Neural crest cell (in vitro differentiated cells): ENCODE data around the gene SNRNP25. TPM values are rescaled to one million over a fixed set of nuclear protein-coding genes. Genes with fewer than 3 reads are reported as not detected.
A peak's percentile ranks its signal among the peaks of the same experiment; 100 is the strongest.
"Not testable (repeated sequence)": the region's sequence is repeated elsewhere in the genome, so short reads cannot be mapped to it uniquely, and the experiment has no call there.

Source experiments
- DNase-seq: peaks from one replicate; pipeline ENCODE4 v3.0.0; 2021; ENCODE audit warnings: low read depth, mixed read lengths, low spot score
- H3K27ac Mint-ChIP-seq: one replicate; pipeline ENCODE4 v1.8.0; 2021; ENCODE audit warnings: mild to moderate bottlenecking, mixed read lengths; ENCODE audit not compliant: unreplicated experiment
- H3K27me3 Mint-ChIP-seq: 2 replicates; pipeline ENCODE4 v1.8.0; 2021; ENCODE audit warnings: low read depth, mild to moderate bottlenecking, mixed read lengths
- H3K36me3 Mint-ChIP-seq: 2 replicates; pipeline ENCODE4 v1.8.0; 2021; ENCODE audit warnings: low read depth, mild to moderate bottlenecking, mixed read lengths
- H3K4me1 Mint-ChIP-seq: 2 replicates; pipeline ENCODE4 v1.8.0; 2021; ENCODE audit warnings: mixed read lengths
- H3K4me3 Mint-ChIP-seq: one replicate; pipeline ENCODE4 v1.8.0; 2021; ENCODE audit warnings: mild to moderate bottlenecking, mixed read lengths
- H3K9me3 Mint-ChIP-seq: 2 replicates; pipeline ENCODE4 v1.8.0; 2021; ENCODE audit warnings: mixed read lengths
- total RNA-seq: library from RNA; stranded (reverse); gene quantifications from 2 replicates; pipeline ENCODE4 v1.2.1, GENCODE V29; 2021
- TF ChIP-seq, protein P1 (sequence below): fragments of 200-600 bp; sonication (generic); conservative IDR thresholded peaks from 2 replicates; pipeline ENCODE4 v1.5.0; 2021; ENCODE audit warnings: antibody characterized with exemption, mild to moderate bottlenecking

Gene SNRNP25
- total RNA-seq, 1 donor from 2014 or later: 85.6 TPM

DNA sequence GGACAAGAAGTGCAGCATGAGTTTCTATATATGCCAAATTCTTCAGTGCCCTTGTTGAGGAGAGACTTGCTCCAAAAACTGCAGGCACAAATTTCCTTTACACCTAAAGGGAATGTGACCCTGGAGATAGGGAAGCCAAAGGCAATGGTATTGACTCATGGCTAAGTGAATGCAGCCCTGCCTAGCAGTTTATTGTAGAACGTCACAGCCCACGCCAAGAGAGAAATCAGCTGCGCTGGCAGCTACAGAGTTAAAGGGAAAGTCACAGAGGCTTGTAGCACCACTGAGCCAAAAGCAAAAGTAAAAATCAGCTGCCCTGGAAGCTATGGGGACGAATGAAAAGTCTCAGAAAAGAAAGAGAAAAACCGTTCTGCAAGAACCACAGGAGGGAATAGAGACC is 10.3 kb upstream of the SNRNP25 start:
- TF ChIP-seq, protein P1, sequence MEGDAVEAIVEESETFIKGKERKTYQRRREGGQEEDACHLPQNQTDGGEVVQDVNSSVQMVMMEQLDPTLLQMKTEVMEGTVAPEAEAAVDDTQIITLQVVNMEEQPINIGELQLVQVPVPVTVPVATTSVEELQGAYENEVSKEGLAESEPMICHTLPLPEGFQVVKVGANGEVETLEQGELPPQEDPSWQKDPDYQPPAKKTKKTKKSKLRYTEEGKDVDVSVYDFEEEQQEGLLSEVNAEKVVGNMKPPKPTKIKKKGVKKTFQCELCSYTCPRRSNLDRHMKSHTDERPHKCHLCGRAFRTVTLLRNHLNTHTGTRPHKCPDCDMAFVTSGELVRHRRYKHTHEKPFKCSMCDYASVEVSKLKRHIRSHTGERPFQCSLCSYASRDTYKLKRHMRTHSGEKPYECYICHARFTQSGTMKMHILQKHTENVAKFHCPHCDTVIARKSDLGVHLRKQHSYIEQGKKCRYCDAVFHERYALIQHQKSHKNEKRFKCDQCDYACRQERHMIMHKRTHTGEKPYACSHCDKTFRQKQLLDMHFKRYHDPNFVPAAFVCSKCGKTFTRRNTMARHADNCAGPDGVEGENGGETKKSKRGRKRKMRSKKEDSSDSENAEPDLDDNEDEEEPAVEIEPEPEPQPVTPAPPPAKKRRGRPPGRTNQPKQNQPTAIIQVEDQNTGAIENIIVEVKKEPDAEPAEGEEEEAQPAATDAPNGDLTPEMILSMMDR: no peak
- no peaks in the 10 kb centered on the region for H3K4me1 Mint-ChIP-seq
- H3K36me3 Mint-ChIP-seq: peaks cover 18% of the 10 kb centered on the region
- no peaks in the 10 kb centered on the region for H3K9me3 Mint-ChIP-seq
- no peak overlapping the region for H3K4me3 Mint-ChIP-seq
- H3K27me3 Mint-ChIP-seq: no peaks in the 10 kb centered on the region
- no peak for DNase-seq
- H3K27ac Mint-ChIP-seq: no peak overlapping the region

DNA sequence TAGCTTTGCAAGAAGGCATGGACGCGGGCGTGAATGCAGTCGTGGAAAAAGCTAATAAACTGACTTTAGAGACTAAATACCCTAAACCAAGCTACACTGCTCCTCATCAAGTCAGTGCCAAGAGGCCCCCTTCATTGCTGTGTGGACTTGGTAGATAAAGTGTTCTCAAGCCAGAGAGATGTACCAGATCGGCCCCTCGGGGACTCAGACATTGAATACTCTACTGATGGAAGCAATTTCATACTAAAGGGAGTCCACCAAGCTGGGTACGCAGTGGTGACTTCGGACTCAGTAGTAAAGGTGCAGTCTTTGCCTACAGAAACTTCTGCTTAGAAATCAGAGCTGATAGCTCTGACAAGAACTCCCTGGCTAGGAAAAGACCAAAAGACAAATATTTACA is 9.0 kb upstream of the SNRNP25 start:
- Mint-ChIP-seq H3K4me3 (no peak overlapping the region), H3K4me1 (no peaks in the 10 kb centered on the region), H3K27ac (no peak overlapping the region), H3K27me3 (no peaks in the 10 kb centered on the region), H3K9me3 (no peaks in the 10 kb centered on the region), H3K36me3 (peaks cover 18% of the 10 kb centered on the region)
- no peak for DNase-seq
- TF ChIP-seq, protein P1: no peak

DNA sequence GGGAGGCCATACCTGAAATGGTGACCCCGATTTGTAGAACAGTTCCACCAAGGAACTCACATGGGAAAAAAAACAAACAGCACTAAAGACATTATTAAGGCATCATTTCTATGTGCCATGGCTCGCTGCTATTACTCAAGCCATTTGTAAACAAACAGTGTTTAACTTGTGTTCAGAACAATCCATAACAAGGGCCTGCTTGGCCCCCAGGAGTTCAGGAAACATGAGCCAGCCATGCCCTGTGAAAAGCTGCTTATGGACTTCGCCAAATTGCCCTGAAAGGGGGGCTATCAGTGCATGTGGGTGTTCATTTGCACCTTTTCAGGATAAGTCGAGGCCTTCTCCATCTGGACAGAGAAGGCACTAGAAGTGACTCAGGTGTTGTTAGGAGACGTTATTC is 8.2 kb upstream of the SNRNP25 start:
- H3K9me3 Mint-ChIP-seq: no peaks in the 10 kb centered on the region
- no peaks in the 10 kb centered on the region for H3K4me1 Mint-ChIP-seq
- H3K27me3 Mint-ChIP-seq: no peaks in the 10 kb centered on the region
- no peak for DNase-seq
- H3K27ac Mint-ChIP-seq: no peak overlapping the region
- TF ChIP-seq, protein P1: no peak
- H3K36me3 Mint-ChIP-seq: peaks cover 21% of the 10 kb centered on the region
- H3K4me3 Mint-ChIP-seq: no peak overlapping the region

DNA sequence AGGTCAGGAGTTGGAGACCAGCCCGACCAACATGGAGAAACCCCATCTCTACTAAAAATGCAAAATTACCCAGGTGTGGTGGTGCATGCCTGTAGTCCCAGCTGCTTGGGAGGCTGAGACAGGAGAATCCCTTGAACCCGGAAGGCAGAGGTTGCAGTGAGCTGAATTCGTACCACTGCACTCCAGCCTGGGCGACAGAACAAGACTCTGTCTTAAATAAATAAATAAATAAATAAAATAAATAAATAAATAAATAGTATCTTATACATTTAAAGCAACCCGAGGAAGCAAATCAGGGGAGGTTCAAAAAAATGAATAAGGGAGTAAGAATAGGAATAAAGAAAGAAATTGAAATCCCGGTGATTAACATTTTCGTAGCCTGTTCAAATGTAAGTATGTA is 7.1 kb upstream of the SNRNP25 start:
- H3K27me3 Mint-ChIP-seq, H3K27ac Mint-ChIP-seq, H3K4me3 Mint-ChIP-seq, DNase-seq, H3K9me3 Mint-ChIP-seq: not testable (repeated sequence)
- Mint-ChIP-seq H3K36me3 (peaks cover 29% of the 10 kb centered on the region), H3K4me1 (peaks cover 10% of the 10 kb centered on the region)

DNA sequence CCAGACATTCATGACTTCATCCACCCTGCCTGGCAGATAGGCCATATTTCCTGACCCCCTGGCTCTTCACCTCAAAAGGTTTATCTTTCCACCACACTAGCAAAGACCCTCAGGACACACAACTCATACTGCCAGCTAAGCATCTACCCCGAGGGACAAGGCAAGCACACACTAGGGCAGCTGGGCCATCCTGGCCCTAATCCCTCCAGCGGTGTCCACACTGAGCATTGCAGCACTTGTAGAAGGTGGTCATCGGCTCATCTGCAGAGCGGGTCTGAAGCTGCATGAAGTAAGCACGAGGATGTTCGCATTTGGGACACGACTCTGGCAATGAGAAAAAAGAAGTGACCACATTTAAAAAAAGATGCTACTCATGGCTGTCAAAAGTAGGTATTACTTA is 6.4 kb upstream of the SNRNP25 start:
- no peak overlapping the region for H3K27ac Mint-ChIP-seq
- no peak overlapping the region for H3K4me3 Mint-ChIP-seq
- H3K4me1 Mint-ChIP-seq: peaks cover 11% of the 10 kb centered on the region
- H3K27me3 Mint-ChIP-seq: no peaks in the 10 kb centered on the region
- TF ChIP-seq, protein P1: no peak
- DNase-seq: no peak
- H3K36me3 Mint-ChIP-seq: peaks cover 24% of the 10 kb centered on the region
- H3K9me3 Mint-ChIP-seq: no peaks in the 10 kb centered on the region

DNA sequence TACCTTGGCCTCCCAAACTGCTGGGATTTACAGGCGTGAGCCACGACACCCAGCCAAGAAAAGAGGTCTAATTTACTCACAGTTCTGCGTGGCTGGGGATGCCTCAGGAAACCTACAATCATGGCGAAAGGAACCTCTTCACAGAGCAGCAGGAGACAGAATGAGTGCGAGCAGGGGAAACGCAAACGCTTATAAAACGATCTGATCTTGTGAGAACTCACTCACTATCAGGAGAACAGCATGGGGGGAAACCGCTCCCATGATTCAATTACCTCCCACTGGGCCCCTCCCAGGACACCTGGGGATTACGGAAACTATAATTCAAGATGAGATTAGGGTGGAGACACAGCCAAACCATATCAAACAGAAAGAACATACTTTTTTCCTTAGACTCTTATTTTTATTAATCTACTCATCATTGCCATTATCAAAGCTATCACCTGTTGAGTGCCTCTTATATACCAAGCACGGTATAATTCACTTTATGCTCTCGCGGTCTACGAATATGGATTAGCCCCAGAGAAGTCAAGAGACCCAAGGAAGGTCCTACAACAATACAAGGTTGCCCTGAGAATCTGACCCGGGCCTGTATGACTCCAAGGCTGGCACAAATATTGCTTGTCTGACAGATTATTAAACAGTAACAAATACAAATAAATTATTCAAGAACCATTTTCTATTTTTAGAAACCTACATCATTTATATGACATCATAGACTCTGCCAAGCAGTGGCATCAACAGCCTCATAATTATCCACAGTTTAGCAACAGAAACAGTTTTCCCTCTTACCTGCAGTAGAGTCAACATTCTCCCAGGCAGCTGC is 2.6 kb upstream of the SNRNP25 start:
- DNase-seq: no peak
- Mint-ChIP-seq H3K27ac (no peak overlapping the region), H3K4me1 (peaks cover 32% of the 10 kb centered on the region), H3K27me3 (no peaks in the 10 kb centered on the region), H3K9me3 (no peaks in the 10 kb centered on the region), H3K4me3 (peak overlapping the region; percentile 70), H3K36me3 (peaks cover 21% of the 10 kb centered on the region)
- TF ChIP-seq, protein P1: no peak
